GM19025 (cell line): ENCODE data around the gene DNTTIP2.
"Not testable (repeated sequence)": the region's sequence is repeated elsewhere in the genome, so short reads cannot be mapped to it uniquely, and the experiment has no call there.

Experiments
- ATAC-seq: cut with Tn5 transposase; IDR thresholded peaks from one replicate; pipeline ENCODE4 v1.9.1; 2021; ENCODE audit warnings: mild to moderate bottlenecking, low read depth, moderate library complexity; ENCODE audit not compliant: unreplicated experiment

The DNTTIP2 gene

DNA sequence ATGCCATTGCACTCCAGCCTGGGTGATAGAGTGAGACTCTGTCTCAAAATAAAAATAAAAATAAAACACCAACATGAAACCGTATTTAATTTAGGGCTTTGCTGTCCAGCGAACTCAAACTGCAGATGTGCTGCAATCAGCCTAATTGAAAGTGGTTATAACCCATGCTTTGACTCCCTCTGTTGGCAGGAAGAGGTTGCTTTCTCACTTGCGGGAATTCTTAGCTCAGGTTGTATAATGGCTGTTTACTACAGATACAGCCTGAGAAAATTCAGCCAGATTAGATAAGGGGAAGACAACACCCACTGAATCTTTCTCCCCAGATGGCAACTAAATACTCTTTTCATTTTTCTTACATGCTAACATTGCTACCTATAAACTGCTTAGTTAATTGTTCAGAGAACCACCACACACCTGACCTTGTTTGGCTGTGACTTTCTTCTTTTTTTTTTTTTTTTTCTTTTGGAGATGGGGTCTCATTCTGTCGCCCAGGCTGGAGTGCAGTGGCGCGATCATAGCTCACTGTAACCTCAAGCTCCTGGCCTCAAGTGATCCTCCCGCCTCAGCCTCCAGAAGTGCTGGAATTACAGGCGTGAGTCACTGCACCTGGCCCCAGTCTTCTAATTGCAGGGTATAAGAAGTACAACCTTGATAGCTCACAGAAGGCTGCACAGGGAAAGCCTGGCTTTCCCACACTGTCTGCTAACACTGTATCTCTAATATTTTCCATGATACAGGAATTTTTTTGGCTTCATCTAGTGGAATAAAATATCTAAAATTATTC, 34.6 kb downstream of the DNTTIP2 start:
- ATAC-seq = no peak

DNA sequence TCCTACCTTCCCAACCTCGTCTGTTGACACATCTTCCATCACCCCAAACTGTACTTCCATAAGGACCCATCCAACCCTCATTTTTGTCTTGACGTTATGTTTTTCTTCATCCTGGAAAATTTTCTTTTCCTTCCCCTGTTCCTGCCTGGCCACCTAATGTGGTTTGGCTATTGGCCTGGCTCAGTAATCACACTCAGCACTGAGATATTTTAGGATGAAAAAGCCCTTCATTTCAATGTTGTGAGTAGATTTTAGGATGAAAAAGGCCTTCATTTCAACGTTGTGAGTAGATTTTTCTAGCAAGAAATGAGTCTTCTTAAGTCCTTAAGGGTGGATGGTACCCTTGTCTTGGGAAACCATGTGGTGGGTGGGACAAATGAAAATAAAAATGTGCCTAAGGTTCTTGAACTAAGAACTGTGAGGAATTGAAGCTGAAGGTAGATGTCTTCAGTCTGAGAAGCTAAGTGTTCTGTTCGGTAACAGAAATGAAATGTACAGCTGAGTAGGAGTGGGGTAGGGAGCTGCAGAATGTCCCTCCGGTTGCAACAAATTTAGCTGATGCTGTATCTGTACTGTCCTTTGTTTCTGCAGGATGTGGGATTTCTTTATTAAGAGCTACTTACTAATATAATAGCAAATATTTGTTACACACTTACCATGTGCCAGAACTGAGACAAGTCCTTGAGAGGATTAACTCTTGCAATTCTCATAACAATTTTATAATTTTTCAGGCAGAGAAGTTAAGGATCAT, 36.1 kb downstream of the DNTTIP2 start:
- no peak for ATAC-seq

DNA sequence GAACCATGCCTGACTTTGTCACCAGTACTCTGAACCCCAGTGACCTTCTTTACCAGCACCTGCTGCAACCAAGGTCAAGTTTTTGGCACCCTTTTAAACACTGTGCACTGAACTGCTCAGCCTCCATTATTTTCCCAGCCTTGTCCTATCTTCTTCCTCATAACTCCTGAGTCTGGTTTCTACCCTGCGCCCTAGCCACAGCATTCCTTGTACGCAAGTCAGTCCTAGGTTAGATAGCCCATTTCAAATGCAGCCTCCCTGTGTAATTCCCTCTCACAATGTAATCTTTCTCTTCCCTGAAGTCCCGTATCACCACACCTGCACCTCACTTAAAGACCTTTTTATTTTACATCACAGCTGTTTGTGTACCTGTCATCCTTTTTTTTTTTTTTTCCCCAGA, 37.2 kb downstream of the DNTTIP2 start:
- no peak for ATAC-seq

DNA sequence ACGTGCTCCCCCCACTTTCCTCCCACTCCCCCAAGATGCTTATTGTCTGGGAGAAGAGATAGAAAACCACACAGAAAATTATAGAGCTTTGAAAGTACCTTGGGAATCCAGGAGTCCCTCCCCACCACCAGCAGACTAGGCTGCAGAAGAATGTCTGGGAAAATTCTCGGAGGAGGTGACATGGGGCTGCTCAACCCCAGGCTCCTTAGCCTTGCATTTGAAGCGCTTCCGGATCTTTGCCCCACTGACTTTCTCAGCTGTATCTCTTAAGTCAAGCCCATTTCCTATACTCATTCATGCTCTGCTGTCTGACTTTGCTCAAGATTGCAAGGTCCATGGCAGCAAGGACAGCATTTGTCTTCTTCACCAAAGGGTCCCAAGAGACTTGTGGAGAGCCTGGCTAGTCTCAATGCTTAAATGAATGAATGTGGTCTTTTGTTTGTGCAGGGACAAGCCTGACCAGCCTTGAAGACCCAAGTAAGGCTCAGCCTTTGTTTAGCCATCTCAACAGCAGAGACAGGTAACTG, 38.0 kb downstream of the DNTTIP2 start:
- no peak for ATAC-seq

DNA sequence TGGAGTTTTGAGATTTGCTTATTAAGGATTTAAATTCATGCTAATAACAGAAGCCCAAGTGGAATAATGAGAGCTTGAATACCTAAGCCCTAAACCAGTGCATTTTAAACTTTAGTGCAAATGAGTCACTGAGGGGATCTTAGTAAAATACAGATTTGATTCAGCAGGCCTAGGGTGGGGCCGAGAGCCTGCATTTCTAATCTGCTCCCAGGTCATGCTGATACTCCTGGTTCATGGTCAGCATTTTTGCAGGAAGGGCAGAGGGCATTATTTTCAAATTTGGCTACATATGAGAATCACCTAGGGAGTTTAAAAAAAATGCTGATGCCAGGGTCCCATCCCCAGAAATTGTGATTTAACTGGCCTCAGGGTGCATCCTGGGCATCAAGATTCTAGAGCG, 39.3 kb downstream of the DNTTIP2 start:
- no peak for ATAC-seq

DNA sequence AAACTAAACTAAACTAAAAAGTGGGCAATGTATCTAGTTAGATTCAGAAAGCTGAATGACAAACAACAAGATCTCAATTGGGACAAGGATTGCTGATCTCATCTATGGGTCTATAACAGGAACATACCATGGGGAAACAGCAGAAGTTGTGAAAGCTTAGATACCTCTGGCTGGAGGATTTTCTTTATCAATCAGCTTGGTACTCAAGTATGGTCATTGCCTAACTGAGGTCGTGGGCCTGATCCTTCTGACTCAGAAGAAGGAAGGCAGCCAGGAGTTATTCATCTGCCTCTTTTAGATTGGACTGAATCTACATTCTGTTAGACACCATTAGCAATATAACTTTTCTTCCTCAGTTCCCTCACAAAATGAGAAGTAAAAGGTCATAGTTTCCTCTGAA, 39.7 kb downstream of the DNTTIP2 start:
- no peak for ATAC-seq

DNA sequence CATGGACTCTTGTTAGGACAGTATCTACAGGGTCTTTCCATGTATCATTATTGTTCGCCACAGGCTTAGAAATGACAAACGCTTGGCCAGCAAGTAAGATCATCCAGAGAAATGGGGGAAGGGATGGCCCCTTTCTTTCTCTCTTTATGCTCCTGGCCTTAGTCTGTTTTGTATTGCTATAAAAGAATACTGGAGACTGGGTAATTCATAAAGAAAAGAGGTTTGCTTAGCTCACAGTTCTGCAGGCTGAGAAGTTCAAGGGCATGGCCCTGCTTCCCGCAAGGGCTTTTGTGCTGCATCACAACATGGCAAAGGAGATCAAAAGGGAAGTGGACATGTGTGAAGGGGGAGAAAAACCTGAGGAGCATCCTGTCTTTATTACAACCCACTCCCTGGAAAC, 41.0 kb downstream of the DNTTIP2 start:
- ATAC-seq = no peak

DNA sequence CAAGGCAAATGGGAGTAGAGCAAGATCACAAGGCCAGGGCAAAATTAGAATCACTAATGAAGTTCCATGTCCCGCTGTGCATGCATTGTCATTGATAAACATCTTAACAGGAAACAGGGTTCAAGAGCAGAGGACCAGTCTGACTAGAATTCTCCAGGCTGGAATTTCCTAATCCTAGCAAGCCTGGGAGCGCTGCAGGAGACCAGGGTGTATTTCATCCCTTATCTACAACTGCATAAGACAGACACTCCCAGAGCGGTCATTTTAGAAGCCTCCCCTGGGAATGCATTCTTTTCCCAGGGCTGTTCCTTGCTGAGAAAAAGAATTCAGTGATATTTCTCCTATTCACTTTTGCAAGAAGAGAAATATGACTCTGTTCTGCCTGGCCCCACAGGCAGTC, 45.7 kb downstream of the DNTTIP2 start:
- not testable (repeated sequence) for ATAC-seq

DNA sequence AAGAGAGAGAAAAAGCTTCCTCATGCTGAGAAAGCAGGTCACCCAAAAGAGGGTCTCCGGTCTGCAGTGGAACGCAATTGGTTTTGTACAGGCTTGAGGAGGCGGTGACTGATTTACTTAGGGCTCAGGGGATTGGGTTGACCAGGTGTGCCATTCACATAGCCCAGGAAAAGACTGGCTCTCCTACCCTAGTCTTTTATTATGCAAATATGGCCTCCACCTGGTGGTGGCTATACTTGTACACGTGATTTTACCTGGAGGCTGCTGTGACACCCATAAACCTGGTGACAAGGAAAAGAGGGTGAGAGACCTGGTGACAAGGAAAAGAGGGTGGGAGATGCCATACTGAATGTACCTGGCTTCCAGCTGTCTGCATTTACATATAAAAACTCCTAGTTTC, 49.9 kb downstream of the DNTTIP2 start:
- ATAC-seq = no peak

DNA sequence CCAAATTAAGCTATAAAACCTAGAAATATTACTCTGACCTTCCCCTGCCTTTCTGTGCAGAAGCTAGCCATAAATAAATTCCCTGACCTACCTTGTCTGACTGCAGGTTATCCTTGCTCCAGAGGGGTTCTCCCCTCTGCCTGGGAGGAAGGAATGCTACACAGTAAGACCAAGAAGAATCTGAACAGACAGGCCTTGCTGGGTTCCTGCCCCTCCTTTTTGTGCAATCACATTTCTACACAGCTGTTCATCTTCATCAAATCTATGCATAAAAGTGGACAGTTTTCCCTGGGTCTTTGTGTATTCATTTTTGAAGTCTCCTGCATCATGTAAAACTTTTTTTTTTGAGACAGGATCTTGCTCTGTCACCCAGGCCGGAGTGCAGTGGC, 50.6 kb downstream of the DNTTIP2 start:
- ATAC-seq = no peak

DNA sequence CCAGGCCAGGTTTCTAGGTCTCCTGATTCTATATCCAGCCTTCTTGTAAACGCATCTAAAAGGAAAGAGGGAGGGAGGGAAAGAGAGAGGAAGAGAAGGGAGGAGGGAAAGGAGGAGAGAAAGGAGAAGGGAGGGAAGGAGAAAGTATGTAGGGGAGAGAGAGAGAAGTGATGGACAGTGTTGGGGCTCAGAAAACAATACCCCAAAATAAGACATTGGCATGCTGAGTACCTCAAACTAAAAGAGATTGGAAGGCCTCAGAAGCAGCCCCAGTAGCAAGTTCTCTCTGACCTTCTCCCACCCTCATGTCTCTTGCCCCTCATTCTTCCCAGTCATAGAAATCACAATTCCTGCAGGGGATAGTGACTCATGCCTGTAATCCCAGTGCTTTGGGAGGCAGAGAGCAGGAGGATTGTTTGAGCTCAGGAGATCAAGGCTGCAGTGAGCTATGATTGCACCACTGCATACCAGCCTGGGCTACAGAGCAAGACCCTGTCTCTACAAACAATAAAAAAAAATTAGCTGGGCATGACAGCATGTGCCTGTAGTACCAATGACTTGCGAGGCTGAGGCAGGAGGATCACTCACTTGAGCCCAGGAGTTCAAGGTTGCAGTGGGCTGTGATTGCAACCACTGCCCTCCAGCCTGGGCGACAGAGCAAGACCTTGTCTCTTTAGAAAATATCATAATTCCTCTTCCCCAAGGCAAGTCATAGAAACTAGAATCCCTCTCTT, 51.2 kb downstream of the DNTTIP2 start:
- no peak for ATAC-seq

DNA sequence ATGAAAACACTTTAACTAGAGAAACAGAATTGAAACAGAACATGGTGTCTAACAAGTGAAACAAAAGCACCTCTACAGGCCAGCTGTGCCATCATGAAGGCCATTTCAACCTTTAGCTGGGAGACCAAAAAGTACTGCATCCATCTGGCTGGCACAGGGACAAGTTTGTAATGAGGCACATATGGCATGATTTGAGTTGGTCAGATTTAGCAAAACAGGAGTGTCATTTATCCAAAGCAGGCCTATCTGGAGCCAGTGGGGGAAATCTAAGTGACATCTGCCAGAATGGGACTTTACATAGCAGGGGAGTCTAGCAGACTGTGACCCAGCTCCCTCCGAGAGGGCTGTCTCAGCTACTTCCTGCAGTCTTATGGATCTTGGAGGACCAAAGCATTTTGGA, 51.9 kb downstream of the DNTTIP2 start:
- ATAC-seq = no peak

DNA sequence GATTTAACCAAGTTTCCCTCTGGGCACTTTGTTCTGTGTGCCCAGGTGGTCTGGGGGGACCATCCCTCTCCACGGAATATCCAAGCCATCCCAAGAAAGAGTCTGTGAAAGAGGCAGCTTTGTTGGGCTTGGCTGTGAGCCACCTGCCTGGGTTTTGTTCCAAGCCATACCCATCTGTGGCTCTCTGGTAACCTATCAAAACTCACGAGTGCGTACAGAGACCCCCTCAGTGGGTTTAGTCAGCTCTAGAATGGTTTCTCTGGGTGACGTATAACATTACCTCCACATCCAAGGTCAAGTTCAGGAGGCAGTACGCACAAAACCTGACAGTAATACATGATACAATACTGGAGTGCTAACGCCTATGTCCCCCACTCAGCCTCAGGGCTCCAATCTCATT, 54.2 kb downstream of the DNTTIP2 start:
- no peak for ATAC-seq

DNA sequence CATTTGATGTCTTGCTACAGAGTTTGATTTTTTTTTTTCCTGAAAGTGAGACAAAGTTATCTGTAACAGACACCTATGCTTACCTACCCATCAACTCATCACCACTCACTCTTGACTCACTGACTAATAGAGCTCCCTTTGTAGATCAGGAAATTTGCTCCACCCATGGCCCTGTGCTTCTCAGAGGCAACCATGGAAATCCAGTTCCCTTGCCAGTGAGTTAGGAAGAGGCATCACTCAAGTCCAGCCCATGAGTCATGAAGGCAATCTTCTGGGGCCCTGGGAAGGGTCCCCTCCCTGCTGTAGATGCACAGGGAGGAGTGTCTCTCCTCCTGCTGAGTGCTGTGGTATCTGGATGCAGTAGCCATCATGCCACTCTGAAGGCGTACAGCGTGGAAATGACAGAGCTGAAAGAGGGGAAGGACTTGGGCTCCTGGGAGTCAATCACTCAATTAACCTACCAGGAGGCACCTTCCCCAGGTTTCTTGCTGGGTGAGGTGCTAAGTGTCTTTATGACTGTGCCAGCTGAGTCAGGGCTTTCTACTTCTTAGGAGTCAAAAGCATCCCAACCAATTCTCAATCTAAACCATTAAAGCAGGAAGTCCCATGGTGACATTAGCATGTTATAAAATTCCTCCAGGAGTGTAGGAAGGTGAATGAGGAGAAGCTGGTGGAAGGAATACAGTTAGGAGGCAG, 56.1 kb downstream of the DNTTIP2 start:
- no peak for ATAC-seq

DNA sequence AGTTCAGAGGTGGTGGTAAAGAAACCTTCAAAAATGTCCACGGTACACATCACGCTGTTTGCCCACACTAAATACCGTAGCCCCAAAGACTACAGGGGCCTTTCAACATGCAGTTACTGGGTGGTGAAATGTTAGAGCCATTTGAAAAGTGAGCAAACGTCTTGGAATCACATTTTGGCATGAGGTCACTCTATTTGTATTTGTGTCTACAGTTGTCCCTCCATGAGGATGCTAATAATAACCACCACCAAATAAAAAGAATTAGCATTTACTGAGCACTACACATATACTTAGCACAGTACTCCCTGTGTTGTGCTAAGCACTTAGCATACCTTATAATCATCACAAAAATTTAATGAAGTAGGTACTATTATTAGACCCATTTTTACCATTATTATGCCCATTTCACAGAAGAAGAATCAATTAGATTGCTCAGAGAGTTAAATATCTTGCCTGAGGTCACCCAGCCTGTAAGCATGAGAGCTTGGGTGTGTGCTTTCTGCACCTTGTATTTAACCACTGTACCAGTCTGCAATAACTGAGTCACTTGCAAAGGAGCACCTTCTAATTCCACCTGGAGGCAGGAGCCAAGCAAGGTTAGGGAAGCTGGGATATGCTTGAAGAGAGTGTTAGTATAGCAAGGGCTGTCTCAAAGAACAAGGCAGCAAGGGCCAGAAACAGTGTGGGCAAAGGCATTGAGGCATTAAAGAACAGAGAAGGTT, 57.4 kb downstream of the DNTTIP2 start:
- no peak for ATAC-seq

DNA sequence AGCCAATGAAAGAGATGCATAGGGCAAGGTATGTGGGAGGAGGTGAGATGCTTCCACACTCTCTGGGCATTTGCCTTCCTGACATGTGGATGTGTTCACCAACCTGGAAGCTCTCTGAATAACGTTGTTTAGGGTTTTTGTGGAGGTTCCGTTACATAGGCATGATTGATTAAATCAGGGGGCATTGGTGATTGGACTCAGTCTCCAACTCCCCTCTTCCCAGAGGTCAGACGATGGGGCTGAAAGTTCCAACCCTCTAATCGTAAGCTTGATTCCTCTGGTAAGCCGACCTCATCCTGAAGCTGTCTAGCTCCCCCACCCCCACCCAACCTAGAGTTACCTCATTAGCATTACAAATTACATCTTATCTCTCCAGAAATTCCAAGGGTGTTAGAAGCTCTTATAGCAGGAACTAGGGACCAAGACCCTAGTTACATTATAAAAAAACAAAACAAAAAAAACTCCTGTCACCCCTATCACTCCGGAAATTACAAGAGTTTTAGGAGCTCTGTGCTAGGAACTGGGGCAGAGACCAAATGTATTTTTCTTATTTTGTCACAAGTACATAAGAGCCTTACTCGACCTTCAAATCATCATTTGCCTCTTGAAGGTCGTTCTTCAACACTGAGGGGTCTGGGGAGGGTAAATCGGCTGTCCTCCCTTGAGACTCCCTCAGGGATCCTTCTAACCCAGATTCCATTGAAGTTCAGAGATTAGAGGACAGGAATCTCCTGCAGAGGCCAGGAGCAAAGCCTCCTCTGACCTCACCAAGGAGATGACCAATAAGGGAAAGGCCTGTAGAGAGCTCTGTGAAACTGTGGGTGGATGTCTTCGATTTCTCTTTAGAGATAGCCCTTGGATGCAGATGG, 58.2 kb downstream of the DNTTIP2 start:
- no peak for ATAC-seq

DNA sequence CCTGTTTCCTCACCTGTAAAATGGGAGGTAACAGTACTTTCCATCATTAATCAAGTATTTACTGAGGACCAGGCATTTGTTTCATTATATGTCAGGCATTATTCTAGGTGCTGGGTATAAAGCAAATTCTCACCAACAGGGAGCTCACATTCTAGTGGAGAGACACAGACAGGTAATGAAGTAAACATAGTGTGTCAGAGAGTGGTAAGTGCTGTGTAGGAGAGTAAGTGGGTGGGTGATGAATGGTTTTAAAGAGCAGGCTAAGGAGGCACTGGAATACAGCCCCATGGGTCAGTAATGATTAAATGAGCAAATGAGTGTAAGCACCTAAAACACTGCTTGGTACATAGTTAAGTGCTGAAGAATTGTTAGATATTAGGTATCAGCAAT, 60.4 kb downstream of the DNTTIP2 start:
- ATAC-seq = no peak

DNA sequence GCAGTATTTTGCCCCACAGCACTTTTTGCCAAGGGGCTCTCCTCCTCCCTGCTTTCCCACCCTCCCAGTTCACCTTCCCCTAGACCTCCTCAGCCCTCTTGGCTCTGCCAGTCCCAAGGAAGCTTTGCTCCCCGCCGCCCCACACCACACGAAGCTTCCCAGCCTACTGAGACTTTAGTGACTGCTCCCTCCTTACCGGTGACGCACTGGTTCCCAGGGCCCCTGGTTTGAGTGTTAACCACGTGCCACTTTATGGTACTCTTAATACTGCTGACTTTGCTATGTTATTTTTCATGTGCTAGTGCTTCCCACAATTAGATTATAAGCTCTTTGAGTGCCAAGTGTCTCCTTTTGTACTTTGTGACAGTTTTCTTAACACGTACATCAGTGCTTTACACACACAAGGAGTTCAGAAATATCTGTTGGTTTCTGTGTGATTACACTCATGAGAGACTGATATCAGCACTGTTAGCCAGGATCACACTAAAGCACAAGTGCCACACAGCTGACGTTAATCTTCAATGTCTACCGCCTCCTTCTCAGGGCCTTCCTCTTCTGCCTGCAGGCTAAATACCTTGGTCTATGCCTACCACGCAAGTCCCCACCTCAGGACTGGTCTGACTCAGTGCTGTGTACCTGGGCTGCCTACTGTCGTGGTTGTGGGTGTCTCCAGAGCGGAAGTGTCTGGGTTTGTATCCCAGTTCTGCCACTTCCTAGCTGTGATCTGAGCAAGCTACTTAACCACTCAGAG, 61.0 kb downstream of the DNTTIP2 start:
- no peak for ATAC-seq
